Astrocyte (in vitro differentiated cells and primary cell): Measurements from ENCODE around the gene CYBB.

Experiments
- CTCF ChIP-seq: IDR thresholded peaks from 2 replicates; pipeline ENCODE4 v1.5.1; 2011; ENCODE audit warnings: low read depth, mild to moderate bottlenecking, inconsistent platforms, low read length, moderate library complexity; ENCODE audit not compliant: insufficient read depth
- EZH2 ChIP-seq: IDR thresholded peaks from 2 replicates; pipeline ENCODE4 v1.6.1; 2012; ENCODE audit warnings: mild to moderate bottlenecking, low read length, inconsistent platforms; ENCODE audit not compliant: insufficient read depth

DNA sequence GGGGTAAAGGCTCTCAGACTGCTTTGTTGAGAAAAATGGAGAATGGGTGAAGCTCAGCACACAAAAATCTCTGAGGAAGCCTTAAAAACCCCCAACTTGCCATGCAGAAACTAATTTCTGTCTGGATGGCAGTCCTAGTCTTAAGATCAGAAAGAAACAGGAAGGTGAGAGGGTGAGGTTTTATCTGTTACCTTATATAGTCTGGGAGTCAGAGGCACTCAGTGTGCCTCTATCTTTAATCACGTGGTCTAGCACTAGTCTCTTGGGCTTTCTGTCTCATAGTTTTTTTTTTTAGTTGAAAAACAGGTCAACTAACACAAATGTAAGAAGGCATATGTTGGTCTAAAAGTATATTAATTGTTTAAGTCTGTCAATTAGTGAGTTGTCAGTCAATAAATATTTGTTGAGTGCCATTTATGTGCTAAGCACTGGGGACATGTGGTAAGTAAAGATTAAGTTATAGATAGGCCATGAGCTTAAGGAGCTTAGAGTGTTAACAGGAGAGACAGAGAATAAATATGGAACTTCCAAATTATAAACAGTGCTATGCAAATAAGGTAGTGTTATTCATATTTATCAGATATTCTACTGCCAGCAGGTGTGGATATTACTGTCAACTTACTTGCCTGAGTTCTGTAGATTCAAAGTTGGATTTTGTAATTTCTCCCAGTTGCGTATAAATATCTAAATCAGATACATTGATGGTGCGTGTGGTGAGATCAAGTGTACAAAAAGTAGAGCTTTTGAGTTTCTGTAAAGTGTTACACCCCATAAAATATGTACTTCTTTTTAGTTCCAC is 7.0 kb downstream of the CYBB start:
- TF ChIP-seq CTCF (no peak), EZH2 (no peak)
